ENCODE measurements around the gene GLRA3.
"Not testable (repeated sequence)": the region's sequence is repeated elsewhere in the genome, so short reads cannot be mapped to it uniquely, and the experiment has no call there.

The GLRA3 gene

DNA sequence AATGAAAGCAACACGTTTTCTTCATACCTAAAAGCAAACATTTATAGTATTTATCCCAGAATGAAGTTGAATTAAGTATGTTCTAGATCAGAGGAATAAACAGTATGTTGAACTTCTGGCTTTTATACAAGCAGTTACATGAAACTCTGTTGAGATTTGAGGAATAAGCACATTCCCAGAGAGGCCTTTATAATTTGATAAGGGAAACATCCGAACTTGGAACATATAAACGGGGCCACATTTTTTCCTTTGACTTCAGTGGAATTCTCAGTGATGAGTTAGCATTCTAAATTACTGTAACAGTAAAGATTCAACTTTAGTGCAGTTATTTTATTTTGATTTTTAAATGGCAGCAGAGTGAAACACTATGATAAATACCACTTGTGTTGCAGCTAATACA, 119.5 kb downstream of the GLRA3 start:
- DNase-seq = no peak

DNA sequence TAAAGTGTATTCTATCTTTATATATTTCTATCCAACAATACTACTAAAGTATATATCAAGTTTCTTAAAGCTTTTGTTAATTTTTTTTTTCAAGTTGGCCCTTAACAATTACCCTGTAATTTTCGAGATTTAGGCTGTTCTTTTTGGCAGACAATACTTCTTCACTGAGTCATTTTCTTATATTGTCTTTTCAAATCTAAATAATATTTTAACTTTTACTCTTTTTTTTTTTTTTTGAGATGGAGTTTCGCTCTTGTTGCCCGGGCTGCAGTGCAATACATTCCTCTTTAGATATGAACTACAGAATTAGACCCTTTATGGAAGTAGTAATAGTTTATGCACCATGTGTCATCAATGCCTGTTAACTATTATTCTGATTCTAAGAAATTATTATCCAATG, 120.7 kb downstream of the GLRA3 start:
- DNase-seq = no peak

DNA sequence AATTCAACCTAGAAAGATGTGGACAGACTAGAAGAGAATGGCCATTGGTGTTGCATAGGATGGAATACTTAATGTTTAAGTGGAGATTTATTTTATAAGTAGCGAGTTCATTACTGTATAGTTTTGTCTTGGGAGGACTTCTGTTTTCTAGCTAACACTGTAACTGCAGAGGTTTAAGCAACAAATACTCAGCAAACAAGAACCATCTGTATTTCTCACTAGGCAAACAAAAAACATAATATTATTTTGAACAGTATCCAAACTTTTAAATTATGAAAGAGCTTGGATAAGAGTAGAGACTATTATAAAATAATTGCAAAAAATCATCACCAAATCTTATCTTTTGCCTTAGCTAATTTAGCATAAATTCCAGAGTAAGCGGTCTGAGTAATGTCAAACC, 121.1 kb downstream of the GLRA3 start:
- DNase-seq = no peak

DNA sequence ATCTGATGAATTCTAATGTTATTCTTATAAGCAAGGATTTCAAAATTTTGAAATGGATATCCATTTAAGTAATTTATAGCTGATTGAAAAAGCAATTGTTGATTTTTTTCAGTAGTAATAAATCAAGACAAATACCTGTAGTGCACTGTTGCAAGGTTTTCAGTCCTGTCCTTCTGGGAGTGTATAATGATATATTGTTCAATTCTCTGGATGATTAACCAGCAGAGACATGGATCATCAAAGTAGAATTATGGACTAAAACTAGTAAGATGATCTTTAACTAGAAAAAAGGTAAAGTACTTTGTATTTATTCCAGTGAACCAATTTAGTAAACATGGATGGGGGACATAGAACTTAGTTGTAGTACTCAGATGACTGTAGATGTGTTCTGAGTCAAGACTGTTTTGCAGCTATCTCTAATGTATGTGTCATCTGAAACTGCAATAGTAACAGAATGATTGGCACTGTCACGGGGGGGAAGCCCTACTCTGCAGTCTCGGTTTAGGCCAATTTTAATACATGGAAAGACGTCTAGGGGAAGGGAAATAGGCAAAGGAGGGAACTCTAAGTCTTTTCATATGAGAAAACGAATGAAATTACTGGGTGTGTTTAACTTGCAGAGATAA, 121.9 kb downstream of the GLRA3 start:
- no peak for DNase-seq

DNA sequence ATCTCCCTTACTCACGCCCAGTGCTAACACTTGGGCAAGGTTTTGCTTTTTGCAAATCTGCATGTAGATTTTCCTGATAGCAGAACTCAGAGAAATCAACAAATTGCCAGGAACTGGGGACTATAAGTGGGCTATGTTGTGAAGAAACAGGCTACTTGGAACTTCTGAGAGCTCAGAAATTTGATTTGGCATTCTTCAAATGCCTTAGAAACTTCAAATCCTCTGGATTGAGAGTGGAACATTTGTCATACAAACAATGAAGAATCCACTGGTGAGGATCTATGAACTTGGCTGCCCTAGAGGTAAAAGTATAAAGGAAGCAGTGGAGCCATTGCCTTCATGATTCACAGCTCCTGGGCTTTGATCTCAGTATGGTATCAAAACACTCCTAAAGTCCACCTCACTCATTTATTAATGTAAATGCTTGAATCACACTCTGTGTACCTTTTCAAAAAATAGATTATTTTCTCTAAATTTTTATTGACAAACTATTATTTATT, 126.0 kb downstream of the GLRA3 start:
- no peak for DNase-seq

DNA sequence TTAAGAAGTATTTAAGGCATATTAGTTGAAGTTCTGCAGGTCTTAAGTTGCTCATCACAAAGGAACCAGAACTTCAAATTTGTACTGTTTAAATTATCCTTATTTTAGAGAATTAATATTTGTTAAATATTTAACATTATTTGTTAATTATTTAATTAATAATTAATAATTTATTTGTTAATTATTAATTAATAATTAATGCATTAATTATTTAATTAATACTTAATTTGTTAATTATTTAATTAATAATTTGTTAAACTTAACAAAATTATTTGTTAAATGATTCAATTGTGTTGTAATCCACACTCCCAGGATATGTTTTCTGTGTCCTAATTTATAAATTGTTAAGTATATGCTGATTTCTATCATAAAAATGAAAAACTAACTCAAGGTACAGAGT, 129.4 kb downstream of the GLRA3 start:
- no peak for DNase-seq

DNA sequence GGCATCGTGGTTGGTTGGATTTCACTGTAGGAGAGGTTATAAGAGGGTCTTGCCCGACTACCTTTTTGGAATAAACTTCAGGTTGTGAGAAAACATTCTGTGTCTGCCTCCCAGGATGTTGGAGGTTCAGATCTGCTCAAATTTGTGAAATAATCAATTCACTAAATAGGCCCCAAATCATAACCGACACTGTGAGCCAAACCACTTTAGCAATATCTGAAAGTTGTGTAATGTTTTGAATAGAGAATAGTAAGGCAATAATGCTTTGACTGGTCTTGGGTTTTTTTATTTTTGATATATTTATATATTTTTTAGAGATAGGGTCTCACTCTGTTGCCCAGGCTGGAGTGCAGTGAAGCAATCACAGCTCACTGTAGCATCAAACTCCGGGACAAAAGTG, 131.2 kb downstream of the GLRA3 start:
- no peak for DNase-seq

DNA sequence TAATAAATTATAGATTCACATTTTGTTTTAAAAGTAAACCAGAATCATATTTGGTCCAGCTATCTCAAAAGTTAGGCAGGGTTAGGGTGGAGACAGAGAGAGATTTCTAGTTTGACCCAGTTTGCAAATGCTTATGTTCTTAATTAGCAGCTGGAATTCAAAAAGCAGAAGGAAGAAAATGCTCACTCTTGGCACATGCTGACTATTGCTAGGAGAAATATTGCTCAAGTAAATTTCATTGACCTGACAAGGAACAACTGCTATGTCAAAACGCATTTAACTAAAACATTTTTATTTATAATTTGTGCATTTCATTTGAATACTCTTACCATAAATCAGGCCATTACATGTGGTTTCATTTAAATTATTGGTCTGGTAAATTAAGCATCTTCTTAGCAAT, 131.8 kb downstream of the GLRA3 start:
- no peak for DNase-seq

DNA sequence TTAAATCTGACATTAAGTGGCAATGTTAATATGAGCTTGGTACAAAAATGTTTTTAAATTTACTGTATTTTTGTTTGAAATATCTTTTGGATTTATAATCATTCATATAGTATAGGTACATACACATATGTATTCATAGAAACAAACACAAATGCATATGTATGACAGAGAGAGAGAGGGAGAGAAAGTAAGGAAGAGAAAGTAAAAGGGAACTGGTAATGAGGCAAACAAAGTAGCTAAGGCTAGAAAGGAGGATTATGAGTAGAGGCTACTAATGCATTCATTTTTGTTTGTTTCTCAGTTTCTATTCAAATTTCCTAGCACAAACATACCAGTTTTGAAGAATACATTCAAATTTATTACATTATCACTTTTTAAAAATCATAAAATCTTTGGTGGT, 132.4 kb downstream of the GLRA3 start:
- DNase-seq = no peak

DNA sequence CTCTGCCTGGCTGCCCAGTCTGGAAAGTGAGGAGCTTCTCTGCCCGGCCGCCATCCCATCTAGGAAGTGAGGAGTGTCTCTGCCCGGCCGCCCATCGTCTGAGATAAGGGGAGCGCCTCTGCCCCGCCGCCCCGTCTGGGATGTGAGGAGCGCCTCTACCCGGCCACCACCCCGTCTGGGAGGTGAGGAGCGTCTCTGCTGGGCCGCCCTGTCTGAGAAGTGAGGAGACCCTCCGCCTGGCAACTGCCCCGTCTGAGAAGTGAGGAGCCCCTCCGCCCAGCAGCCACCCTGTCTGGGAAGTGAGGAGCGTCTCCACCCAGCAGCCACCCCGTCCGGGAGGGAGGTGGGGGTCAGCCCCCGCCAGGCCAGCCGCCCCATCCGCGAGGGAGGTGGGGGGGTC, 137.2 kb downstream of the GLRA3 start:
- not testable (repeated sequence) for DNase-seq

DNA sequence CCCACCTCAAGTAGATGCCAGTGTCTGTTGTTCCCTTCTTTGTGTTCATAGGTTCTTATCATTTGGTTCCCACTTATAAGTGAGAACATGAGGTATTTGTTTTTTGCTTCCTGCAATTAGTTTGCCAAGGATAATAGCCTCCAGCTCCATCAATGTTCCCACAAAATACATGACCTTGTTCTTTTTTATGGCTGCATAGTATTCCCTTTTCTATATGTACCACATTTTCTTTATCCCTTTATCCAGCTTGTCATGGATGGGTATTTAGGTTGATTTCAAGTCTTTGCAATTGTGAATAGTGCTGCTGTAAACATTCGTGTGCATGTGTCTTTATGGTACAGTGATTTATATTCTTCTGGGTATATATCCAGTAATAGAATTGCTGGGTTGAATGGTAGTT, 138.4 kb downstream of the GLRA3 start:
- DNase-seq = no peak

DNA sequence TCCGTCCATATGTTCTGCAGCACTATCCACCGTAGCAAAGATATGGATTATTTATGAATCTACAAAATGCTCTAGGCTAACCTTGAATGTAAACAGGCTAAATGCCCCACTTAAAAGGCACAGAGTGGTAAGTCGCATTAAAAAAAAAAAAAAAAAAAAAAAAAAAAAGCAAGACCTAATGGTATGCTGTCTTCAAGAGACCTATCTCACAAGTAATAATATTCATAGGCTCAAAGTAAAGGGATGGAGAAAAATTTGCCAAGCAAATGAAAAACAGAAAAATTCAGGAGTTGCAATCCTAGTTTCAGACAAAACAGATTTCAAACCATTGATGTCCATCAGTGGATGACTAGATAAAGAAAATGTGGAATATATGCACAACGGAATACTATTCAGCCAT, 139.4 kb downstream of the GLRA3 start:
- DNase-seq = no peak

DNA sequence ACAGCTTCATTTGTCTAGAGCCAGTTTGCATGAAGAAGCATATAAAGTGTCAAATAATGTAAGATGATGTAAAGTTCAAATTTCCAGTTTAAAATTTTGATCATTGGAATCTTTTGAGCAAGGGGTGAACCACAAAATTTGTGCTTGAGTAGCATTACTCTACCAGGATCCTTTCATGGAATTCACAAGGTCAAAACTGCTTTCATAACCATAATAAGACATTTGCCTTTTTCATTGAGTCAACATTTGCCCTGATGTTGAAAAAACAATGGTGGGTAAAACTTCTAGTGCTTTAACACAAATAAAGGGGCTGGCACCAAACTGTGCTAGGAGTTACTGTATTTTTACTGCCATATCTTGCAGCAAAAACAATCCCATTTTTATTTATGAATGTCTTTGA, 142.2 kb downstream of the GLRA3 start:
- DNase-seq = no peak

DNA sequence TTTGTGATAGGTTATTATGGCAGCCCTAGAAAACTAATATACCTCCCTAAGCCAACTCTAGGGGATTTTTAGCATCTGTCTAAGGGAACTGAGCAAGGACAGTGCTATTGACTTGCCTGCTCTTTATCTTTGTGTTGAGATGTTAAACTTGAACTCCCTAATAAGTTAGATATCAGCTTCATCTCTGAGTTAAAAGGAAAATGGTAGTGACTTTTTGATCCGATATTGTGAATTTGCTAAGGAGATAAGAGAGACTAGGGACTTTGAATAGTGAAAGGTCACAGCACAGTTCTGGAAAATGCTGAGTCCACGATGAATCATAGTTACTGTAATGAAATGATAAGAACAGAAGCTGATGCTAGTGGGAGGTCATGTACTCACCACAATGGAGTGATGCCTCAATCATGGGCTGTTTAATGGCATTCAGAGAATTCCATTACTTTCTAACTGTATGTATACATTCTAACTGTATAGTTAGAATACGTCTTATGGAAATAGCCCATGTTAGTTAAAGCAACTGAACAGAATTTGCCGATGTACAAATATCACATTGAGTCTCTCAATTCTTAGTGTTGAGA, 147.2 kb downstream of the GLRA3 start:
- DNase-seq = no peak

DNA sequence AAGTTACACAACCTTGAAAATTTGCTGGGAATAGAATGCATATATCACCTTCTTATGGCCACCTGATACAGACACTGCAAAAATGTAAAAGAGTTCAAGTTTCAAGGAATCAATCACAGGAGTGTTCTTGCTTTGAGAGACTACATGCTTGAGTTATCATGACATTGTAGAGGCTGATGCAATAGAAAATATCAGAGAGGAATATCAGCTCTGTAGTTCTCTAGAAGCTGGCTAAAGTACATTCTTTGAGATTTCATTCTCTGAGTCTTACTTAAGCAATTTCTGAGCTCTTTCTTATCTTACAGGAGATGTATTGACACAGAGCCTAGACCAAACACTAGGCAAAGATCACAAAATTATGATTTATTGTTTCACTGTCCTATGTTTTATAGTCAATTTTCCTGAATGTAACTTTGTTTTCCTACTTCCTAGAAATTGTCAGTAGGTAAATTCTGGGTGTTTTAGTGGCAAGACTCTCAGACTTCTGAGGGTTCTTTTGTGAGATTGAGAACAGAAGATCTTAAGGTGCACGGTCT, 154.7 kb downstream of the GLRA3 start:
- no peak for DNase-seq

DNA sequence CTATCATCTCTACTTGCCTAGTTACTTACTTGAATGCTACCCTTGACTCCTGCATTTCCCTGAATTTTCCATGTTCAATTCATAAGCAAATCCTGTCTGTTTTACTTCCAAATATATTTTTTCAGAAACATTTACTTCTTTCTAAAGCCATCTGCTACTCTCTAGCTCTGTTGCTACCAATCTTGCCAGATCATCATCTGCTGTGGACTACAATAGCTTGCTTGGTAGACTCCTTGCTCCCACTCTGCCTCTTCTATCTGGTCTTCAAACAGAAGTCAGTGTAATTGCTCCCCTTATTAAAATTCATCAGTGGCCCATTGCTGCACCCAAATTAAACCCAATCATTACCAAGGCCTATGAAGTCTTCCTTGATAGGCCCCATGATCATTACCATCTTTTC, 155.2 kb downstream of the GLRA3 start:
- no peak for DNase-seq

DNA sequence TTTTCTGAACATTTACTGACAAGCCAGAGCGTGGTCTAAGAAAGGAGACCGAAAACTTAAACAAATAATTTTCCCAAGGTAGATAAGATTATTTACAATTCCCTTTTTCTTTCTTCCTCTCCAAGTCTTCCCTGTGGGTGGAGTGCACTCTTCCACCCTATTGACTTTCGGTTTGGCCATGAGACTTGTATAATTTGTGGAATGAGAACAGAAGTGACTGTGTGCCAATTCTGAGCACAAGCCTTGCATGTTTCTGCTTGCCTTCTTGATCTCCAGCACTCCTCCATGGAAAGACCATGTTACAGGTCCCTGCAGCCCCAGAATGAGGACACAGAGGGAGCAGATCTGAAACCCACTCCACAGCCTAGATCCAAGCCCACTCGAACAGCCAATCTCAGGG, 156.8 kb downstream of the GLRA3 start:
- DNase-seq = no peak

DNA sequence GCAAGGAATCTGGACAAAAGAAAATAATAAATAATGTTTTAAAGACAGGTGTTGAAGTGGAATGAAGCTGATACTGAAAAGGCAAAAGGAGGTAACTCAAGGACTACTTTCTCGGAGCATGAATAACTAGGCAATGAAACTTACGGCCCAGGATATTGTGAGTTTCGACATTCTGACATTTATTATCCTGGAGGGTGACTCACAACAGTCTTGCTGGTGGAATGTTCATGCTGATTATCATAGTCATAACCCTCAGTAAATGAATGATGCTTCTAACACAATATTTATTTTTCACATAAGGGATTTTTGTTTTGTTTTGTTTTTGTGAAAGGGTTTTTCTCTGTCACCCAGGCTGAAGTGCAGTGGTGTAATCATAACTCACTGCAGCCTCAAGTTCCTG, 159.8 kb downstream of the GLRA3 start:
- DNase-seq = no peak

DNA sequence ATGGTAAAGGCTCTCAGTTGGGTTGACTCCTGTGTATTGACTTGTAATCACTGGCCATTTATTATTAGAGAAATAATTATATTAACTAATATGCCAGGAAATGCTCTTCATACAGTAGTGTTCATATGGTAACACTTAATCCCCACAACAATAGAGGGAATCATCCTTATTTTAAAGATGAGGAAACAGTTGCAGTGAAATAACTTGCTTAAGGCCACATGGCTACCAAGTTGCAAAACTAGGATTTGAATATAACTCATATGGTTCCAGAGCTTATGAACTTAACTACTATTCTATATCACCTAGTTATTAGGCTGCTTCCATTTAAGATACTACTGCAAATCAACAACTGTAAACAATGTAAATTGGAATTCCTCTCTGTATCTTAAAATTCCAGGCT, 163.2 kb downstream of the GLRA3 start:
- DNase-seq = no peak

DNA sequence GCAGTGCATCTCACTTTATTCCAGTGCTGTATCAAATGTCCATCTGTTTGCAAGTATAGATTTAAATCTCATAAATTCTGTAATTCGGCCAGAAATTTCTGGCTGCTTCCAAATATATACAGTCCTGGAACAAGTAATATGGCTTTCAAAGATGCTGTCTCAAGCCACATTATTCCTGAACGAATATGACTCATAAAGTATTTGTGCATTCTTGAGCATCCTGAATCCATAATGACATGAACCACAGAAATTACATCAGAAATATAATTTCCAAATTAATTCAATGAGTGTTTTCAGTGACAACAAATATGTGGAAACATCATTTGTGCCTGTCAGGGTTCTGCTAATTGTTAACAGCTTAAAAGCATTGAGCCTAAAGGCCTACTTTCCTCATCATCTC, 165.8 kb downstream of the GLRA3 start:
- DNase-seq = no peak

DNA sequence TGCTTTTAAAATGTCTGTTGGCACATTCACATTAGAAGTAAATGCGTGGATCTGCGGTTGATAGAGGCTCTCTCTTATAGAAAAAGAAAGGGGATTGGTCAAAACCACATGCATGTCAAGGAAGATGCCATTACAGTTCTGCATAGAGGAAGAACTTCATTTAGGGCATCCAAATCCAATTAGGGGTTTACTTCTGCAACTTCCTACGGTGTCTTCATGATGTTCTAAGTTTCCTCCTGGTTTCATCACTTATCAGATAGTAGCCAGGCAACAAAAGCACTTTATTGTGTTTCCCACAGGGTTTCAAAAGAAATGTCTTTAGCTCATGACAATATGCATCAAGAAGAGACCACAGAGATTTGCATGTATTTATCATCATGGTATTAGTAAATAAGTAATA, 170.8 kb downstream of the GLRA3 start:
- no peak for DNase-seq

DNA sequence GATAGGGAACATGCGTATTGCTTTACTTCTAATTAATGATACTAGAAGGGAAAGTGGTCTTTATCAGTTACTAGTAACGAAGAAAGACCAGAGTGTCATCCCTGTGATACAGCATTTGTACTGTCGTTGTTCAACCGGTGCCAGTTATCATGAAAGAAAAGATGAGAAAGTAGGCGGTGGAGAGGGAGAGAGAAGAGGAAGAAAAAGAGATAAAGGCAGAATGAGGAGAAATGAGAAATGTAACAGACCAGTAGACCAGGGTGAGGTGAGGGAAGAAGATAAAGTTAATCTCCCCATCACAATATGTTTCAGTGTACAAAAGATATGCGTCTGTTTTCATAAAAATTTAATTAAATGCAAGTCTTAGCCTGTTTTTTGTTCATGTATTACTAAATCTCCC, 171.6 kb downstream of the GLRA3 start:
- no peak for DNase-seq

DNA sequence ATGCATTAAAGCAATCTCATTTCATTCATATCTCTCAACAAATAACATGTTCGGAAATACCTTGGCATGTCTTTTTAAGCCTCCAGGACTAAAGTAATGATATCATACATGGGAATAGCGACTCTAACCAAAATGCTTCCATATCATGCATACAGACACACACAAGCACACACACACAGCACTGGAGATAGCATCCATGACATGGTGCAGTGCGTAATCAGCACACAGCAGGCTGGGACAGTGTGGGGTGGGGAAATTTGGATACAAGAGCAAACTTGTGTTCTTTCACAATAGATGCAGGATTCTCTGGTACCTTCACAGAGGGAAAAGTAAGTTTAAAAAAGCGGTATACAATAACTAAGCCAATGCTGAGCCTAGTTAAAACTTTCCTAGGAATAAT, 174.4 kb downstream of the GLRA3 start:
- no peak for DNase-seq

DNA sequence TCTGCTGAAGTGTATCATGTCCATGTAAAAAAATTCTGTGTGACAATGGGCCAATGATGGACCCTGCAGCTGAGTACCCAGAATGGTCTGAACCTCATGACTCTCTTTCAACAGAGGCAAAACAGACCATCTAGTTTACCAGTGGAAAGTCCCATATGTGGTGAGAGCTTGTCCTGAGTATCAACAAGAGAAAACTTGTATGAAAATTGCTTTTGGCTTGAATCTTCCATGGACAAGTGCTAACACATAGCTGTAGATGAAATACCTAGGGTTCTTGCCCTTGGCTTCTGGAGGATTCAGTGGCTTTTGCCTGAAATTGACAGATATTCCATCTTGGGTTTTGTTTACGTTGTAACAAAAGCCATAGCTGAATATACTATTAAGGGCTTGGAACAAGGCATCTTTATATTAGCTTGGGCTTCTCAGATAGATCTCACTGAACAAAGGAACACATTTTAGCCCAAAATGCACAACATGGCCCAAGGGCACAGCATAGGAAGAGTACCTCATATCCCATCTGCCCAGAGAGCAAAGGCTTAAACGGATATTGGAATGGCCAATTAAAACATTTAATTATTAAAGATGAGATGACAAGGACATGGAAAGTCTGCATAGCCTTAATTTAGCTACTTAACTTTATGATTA, 178.2 kb downstream of the GLRA3 start:
- DNase-seq = no peak

DNA sequence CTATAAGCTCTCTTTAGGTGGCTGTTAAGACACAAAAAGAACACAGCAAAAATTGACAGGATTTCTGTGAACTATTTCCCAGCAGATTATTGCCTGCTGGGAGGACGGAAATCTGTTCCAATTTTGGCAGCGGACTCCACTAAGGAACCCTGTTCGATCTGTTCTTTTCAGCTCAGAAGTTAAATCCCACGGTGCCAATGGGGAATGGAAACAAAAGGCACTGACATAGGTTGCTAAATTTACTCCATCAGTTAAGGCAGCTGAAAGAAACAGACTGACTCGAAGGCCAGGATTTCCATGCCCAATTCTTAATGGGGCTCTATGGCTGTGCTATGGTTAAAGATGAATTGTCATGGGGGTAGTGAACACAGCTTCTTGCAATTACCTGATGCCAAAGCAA, 180.2 kb downstream of the GLRA3 start:
- DNase-seq = no peak

Measured in NCI-H1694 (cell line).